Brain microvascular endothelial cell (primary cell): ENCODE data around the gene TAF1B.
A peak's percentile ranks its signal among the peaks of the same experiment; 100 is the strongest.

Experiments
- DNase-seq: peaks from one replicate; pipeline ENCODE4 v3.0.0-alpha.2; 2020
- H3K27ac ChIP-seq: fragments of 250-450 bp; sonication (Bioruptor Pico); 2 replicates; pipeline ENCODE4 v1.5.1; 2020; ENCODE audit warnings: mild to moderate bottlenecking, moderate library complexity
- H3K27me3 ChIP-seq: fragments of 250-450 bp; sonication (Bioruptor Pico); replicated peaks from 2 replicates; pipeline ENCODE4 v1.5.1; 2020; ENCODE audit warnings: mild to moderate bottlenecking
- H3K36me3 ChIP-seq: fragments of 250-450 bp; sonication (Bioruptor Pico); replicated peaks from 2 replicates; pipeline ENCODE4 v1.5.1; 2020; ENCODE audit warnings: mild to moderate bottlenecking
- H3K4me3 ChIP-seq: 2 replicates; pipeline ENCODE4 v1.5.1; 2011; ENCODE audit warnings: low read depth, mild to moderate bottlenecking, control low read depth, low read length, moderate library complexity
- in situ Hi-C: cut with HindIII; loops from 2 replicates; pipeline ENCODE4 v1.10.0; 2017; ENCODE audit warnings: low sequenced_read_pairs, low pct_ligation_motif_present
- TF ChIP-seq, protein P1 (sequence below): IDR thresholded peaks from 2 replicates; pipeline ENCODE4 v1.5.1; 2011; ENCODE audit warnings: low read depth, mild to moderate bottlenecking, moderate library complexity, low read length, control low read depth, inconsistent platforms; ENCODE audit errors: missing control alignments

TAF1B gene

GRCh38 chr2:9797681-9798556, 45.4 kb upstream of the TAF1B start:
- DNase-seq: no peak
- TF ChIP-seq, protein P1, sequence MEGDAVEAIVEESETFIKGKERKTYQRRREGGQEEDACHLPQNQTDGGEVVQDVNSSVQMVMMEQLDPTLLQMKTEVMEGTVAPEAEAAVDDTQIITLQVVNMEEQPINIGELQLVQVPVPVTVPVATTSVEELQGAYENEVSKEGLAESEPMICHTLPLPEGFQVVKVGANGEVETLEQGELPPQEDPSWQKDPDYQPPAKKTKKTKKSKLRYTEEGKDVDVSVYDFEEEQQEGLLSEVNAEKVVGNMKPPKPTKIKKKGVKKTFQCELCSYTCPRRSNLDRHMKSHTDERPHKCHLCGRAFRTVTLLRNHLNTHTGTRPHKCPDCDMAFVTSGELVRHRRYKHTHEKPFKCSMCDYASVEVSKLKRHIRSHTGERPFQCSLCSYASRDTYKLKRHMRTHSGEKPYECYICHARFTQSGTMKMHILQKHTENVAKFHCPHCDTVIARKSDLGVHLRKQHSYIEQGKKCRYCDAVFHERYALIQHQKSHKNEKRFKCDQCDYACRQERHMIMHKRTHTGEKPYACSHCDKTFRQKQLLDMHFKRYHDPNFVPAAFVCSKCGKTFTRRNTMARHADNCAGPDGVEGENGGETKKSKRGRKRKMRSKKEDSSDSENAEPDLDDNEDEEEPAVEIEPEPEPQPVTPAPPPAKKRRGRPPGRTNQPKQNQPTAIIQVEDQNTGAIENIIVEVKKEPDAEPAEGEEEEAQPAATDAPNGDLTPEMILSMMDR: no peak
- H3K27ac ChIP-seq: no peak overlapping the region
- in situ Hi-C loops: no loop called here
- H3K4me3 ChIP-seq: no peak overlapping the region
- H3K36me3 ChIP-seq: no peaks in the 10 kb centered on the region
- no peaks in the 10 kb centered on the region for H3K27me3 ChIP-seq

DNA sequence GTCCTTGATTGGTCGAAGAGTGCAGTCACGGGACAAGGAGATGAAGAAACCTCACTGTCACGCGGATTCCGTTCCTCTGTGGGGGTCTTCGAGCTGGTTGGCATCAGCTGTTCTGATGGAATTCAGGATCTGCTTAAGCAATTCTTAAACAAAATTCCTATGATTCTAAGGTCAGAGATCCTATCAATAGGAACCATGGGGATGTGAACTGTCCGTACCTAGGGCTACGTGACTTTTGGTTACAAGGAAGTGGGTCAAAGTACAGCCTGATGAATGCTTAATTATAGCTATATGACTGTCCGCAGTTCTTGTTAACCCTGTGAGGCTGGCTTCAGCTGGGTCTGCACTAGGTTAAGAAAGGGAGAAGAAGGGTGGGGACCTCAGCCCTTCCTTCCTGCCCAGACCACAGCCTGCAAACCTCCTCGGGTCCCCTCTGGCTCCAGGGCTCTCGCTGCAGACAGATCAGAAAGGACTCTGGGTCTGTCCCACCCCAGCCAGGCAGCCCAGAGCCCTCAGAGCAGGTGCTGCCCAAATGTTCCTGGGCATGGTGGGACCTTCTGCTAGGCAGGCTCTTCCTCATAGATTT, 44.2 kb upstream of the TAF1B start:
- Histone ChIP-seq H3K27me3 (no peaks in the 10 kb centered on the region), H3K27ac (no peak overlapping the region), H3K36me3 (no peaks in the 10 kb centered on the region), H3K4me3 (no peak overlapping the region)
- no peak for DNase-seq
- TF ChIP-seq, protein P1: no peak
- in situ Hi-C loops: no loop called here

- in situ Hi-C loops: no loop called here
Measured at GRCh38 chr2:9799729-9800632, 43.3 kb upstream of the TAF1B start.

DNA sequence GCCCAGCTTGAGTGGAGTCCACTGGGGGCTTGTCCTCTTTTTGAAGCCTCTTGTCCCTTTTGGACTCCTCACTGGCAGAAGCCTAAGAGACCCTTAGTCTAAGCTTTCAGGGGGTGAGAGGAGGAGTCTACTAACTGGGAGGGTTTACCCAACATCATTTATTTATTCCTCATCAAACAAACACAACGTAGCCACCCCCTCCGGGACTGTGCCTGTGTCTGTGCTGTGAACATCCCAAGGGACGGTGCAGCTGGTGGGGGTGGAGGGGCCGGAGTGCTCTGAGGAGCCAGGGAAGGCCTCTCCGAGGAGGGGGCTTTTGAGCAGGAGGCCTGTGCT, 42.7 kb upstream of the TAF1B start:
- in situ Hi-C loops: no loop called here

More at GRCh38 chr2:9799729-9800632, 43.3 kb upstream of the TAF1B start:
- H3K4me3 ChIP-seq: no peak overlapping the region
- DNase-seq: peak; percentile 75
- H3K27ac ChIP-seq: no peak overlapping the region
- TF ChIP-seq, protein P1: peak; percentile 99
- no peaks in the 10 kb centered on the region for H3K27me3 ChIP-seq
- H3K36me3 ChIP-seq: no peaks in the 10 kb centered on the region

DNA sequence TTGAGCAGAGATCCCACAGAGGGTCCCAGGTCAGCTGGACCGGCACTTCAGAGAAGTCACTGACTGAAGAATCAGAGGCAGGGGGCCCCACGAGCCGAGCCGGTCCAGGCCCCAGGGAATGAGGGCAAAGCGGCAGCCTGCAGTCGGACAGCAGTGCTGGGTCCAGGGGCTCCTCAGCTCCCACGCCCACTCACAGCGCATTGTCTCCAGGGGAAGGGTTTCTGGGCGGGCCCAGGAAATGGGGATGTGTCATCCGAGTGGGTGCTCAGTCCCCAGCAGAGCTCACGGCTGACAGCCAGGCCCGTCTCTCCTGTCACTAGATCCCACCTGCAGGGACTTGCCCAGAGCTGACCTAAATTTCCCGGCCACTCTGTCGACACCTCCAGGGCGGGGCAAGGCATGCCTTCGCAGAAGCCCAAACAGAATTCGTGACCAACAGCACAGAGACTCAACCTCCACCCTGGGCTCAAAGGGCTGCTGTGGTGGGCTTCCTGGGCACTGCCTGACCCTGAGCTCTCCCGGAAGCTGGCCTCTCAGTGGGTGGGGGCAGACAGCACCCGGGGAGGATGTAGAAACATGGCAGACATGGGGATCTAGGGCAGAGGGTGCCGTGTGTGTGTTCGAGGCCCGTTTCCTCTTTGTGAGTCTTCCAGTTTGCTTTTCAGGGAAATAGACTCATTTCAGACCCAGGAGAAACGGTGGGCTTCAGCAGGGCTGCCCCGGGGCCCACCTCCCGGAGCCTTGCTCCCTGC, 42.1 kb upstream of the TAF1B start:
- no peak overlapping the region for H3K4me3 ChIP-seq
- peak overlapping the region; percentile 82 for H3K27ac ChIP-seq
- peak; percentile 74 for DNase-seq

More for the DNA sequence above, 42.7 kb upstream of the TAF1B start:
- TF ChIP-seq, protein P1: no peak
- no peaks in the 10 kb centered on the region for H3K27me3 ChIP-seq
- no peak overlapping the region for H3K4me3 ChIP-seq
- peak; percentile 4 for DNase-seq
- peak overlapping the region; percentile 82 for H3K27ac ChIP-seq
- H3K36me3 ChIP-seq: no peaks in the 10 kb centered on the region

More for the DNA sequence above, 42.1 kb upstream of the TAF1B start:
- H3K27me3 ChIP-seq: no peaks in the 10 kb centered on the region
- in situ Hi-C loops: no loop called here
- no peaks in the 10 kb centered on the region for H3K36me3 ChIP-seq
- TF ChIP-seq, protein P1: no peak
